H1 (cell line): Measurements from ENCODE around the gene RPL31. TPM values are rescaled to one million over a fixed set of nuclear protein-coding genes. Genes with fewer than 3 reads are reported as not detected.

Experiments
- CTCF ChIA-PET: fragments of 300-600 bp; sonication (Branson Sonifier 250); formaldehyde crosslinking; loops from one replicate; lab custom pipeline; 2021; ENCODE audit not compliant: partially characterized antibody; lab: Charles Lee
- POLR2A ChIA-PET: fragments of 300-600 bp; sonication (Branson Sonifier 250); formaldehyde crosslinking; loops from one replicate; lab custom pipeline; 2021; ENCODE audit warnings: inconsistent platforms; ENCODE audit not compliant: partially characterized antibody; lab: Charles Lee
- DNase-seq, 2 experiments: peaks; one replicate each; pipeline versions ENCODE4 v3.0.0 to v3.0.0-alpha.2; 2010 to 2022; ENCODE audit warnings: low spot score in 2 of 2, low read depth in 1 of 2, mixed read lengths in 1 of 2
- FAIRE-seq: peaks from 2 replicates; lab custom pipeline; 2011; peaks lifted over from hg19 to GRCh38; lab: Jason Lieb, UNC
- H2AFZ ChIP-seq: 2 replicates; pipeline ENCODE4 v1.8.1; 2012; ENCODE audit warnings: low read length, inconsistent platforms
- H2AK5ac ChIP-seq: 2 replicates; pipeline ENCODE4 v1.6.1; 2013; ENCODE audit warnings: low read depth, low read length
- H2BK120ac ChIP-seq: replicated peaks from 2 replicates; pipeline ENCODE3; 2013; ENCODE audit warnings: low read depth, low read length, inconsistent platforms
- H2BK12ac ChIP-seq: 2 replicates; pipeline ENCODE4 v1.6.1; 2013; ENCODE audit warnings: low read depth, low read length
- H2BK15ac ChIP-seq: 2 replicates; pipeline ENCODE4 v1.6.1; 2013; ENCODE audit warnings: low read length
- H2BK20ac ChIP-seq: 2 replicates; pipeline ENCODE4 v1.6.1; 2013; ENCODE audit warnings: low read length
- H2BK5ac ChIP-seq: 2 replicates; pipeline ENCODE4 v1.6.1; 2013; ENCODE audit warnings: low read depth, low read length
- H3K14ac ChIP-seq: 2 replicates; pipeline ENCODE4 v1.6.1; 2013; ENCODE audit warnings: inconsistent platforms; ENCODE audit not compliant: insufficient read length
- H3K18ac ChIP-seq: 2 replicates; pipeline ENCODE4 v1.6.1; 2013; ENCODE audit warnings: low read length; ENCODE audit errors: extremely low read depth
- H3K23ac ChIP-seq: 2 replicates; pipeline ENCODE4 v1.6.1; 2013; ENCODE audit warnings: inconsistent platforms; ENCODE audit not compliant: insufficient read length
- H3K23me2 ChIP-seq: 2 replicates; pipeline ENCODE4 v1.6.1; 2013; ENCODE audit warnings: low read depth, low read length
- H3K27ac ChIP-seq: 2 replicates; pipeline ENCODE4 v1.6.1; 2011; ENCODE audit warnings: low read depth, low read length, inconsistent platforms
- H3K27me3 ChIP-seq, 4 experiments: replicated peaks in 1 of 4; 1 replicate in 1 of 4; 2 replicates in 3 of 4; pipeline versions ENCODE4 v1.6.1 to v1.8.1; 2011 to 2013; ENCODE audit warnings: low read length in 3 of 4, mild to moderate bottlenecking in 3 of 4, inconsistent platforms in 2 of 4, mixed read lengths in 2 of 4, moderate library complexity in 1 of 4; ENCODE audit not compliant: control insufficient read depth in 3 of 4, insufficient read depth in 3 of 4; ENCODE audit errors: extremely low read depth in 1 of 4
- H3K36me3 ChIP-seq, 4 experiments: 2 replicates each; pipeline versions ENCODE4 v1.6.1 to v1.8.1; 2011 to 2013; ENCODE audit warnings: mild to moderate bottlenecking in 4 of 4, low read length in 3 of 4, moderate library complexity in 2 of 4, control low read depth in 1 of 4, inconsistent platforms in 1 of 4; ENCODE audit not compliant: insufficient read depth in 4 of 4, control insufficient read depth in 2 of 4
- H3K4ac ChIP-seq: replicated peaks from 2 replicates; pipeline ENCODE3; 2013; ENCODE audit warnings: low read length, low read depth, mixed read lengths, inconsistent platforms; ENCODE audit not compliant: insufficient read length
- H3K4me1 ChIP-seq, 4 experiments: replicated peaks in 1 of 4; 1 replicate in 1 of 4; 2 replicates in 3 of 4; pipeline versions ENCODE4 v1.6.1 to v1.8.1; 2011 to 2013; ENCODE audit warnings: low read length in 3 of 4, inconsistent platforms in 2 of 4, mixed read lengths in 1 of 4; ENCODE audit not compliant: insufficient read depth in 4 of 4, control insufficient read depth in 3 of 4
- H3K4me2 ChIP-seq, 2 experiments: 2 replicates each; pipeline versions ENCODE4 v1.6.1 to v1.8.1; 2011 to 2013; ENCODE audit warnings: low read depth in 2 of 2, low read length in 2 of 2, control low read depth in 1 of 2, inconsistent platforms in 1 of 2, mild to moderate bottlenecking in 1 of 2; ENCODE audit not compliant: insufficient read depth in 1 of 2
- H3K4me3 ChIP-seq, 4 experiments: fragments of 200-600, 300-600 bp in 1 of 4; sonication (generic), shearing (Covaris generic), sonication (Bioruptor Twin) in 1 of 4; 2 replicates each; pipeline versions ENCODE4 v1.5.1 to v1.8.1; 2011 to 2016; ENCODE audit warnings: low read length in 4 of 4, low read depth in 3 of 4, control low read depth in 2 of 4, inconsistent platforms in 2 of 4, mild to moderate bottlenecking in 2 of 4, mixed read lengths in 1 of 4, moderate library complexity in 1 of 4; ENCODE audit not compliant: insufficient read depth in 2 of 4; ENCODE audit errors: extremely low read depth in 1 of 4
- H3K56ac ChIP-seq: replicated peaks from 2 replicates; pipeline ENCODE3; 2013; ENCODE audit warnings: low read depth, mild to moderate bottlenecking, mixed read lengths, low read length, inconsistent platforms; ENCODE audit not compliant: insufficient read length
- H3K79me1 ChIP-seq: 2 replicates; pipeline ENCODE4 v1.6.1; 2013; ENCODE audit warnings: low read depth, low read length, control low read depth
- H3K79me2 ChIP-seq, 2 experiments: 2 replicates each; pipeline versions ENCODE4 v1.6.1 to v1.8.1; 2012 to 2013; ENCODE audit warnings: low read length in 2 of 2, mild to moderate bottlenecking in 2 of 2, inconsistent platforms in 1 of 2; ENCODE audit not compliant: insufficient read depth in 2 of 2, control insufficient read depth in 1 of 2
- H3K9ac ChIP-seq, 4 experiments: replicated peaks in 1 of 4; 1 replicate in 1 of 4; 2 replicates in 3 of 4; pipeline versions ENCODE4 v1.6.1 to v1.8.1; 2011 to 2013; ENCODE audit warnings: low read depth in 3 of 4, low read length in 3 of 4, control low read depth in 2 of 4, mild to moderate bottlenecking in 2 of 4, moderate library complexity in 2 of 4, inconsistent platforms in 1 of 4; ENCODE audit errors: extremely low read depth in 1 of 4
- H3K9me3 ChIP-seq, 2 experiments: 2 replicates each; pipeline versions ENCODE4 v1.6.1 to v1.8.1; 2012 to 2013; ENCODE audit warnings: mild to moderate bottlenecking in 2 of 2, moderate library complexity in 2 of 2, control low read depth in 1 of 2, inconsistent platforms in 1 of 2, low read depth in 1 of 2, low read length in 1 of 2, mixed read lengths in 1 of 2; ENCODE audit not compliant: insufficient read depth in 2 of 2
- H4K20me1 ChIP-seq, 2 experiments: replicated peaks in 1 of 2; 2 replicates each; pipeline versions ENCODE3 to v1.8.1; 2011 to 2013; ENCODE audit warnings: inconsistent platforms in 2 of 2, low read length in 2 of 2, mild to moderate bottlenecking in 1 of 2; ENCODE audit not compliant: insufficient read depth in 2 of 2, control insufficient read depth in 1 of 2
- H4K5ac ChIP-seq: 2 replicates; pipeline ENCODE4 v1.6.1; 2013; ENCODE audit warnings: low read length, low read depth, mixed read lengths, inconsistent platforms; ENCODE audit not compliant: insufficient read length
- H4K8ac ChIP-seq: 2 replicates; pipeline ENCODE4 v1.8.0; 2013; ENCODE audit warnings: mild to moderate bottlenecking, moderate library complexity, low read length, inconsistent platforms; ENCODE audit not compliant: insufficient read depth; ENCODE audit errors: extremely low read depth
- H4K91ac ChIP-seq: replicated peaks from 2 replicates; pipeline ENCODE3; 2013; ENCODE audit warnings: low read length, mixed read lengths, inconsistent platforms; ENCODE audit not compliant: insufficient read length
- ASH2L ChIP-seq: fragments of 200-600, 300-600 bp; sonication (generic); IDR thresholded peaks from one replicate; pipeline ENCODE4 v1.7.1; 2017; ENCODE audit warnings: low read length
- WGBS, 2 experiments: shearing (Covaris generic) in 1 of 2; methylation state at CpG; one replicate each; pipeline versions ENCODE4 v1.1.6 to v1.1.7; 2013 to 2015; ENCODE audit warnings: low lambda C conversion rate in 2 of 2, mixed read lengths in 2 of 2, inconsistent platforms in 1 of 2, low coverage in 1 of 2, missing lambda C conversion rate in 1 of 2; ENCODE audit not compliant: insufficient replicate concordance in 2 of 2, insufficient coverage in 1 of 2, insufficient read length in 1 of 2; ENCODE audit errors: extremely low coverage in 1 of 2, missing lambda C conversion rate in 1 of 2; 5-methylcytosine and 5-hydroxymethylcytosine counted together
- polyA plus RNA-seq, 7 experiments: library from polyadenylated mRNA; depleted of rRNA in 3 of 7; stranded (reverse) in 5 of 7; unstranded in 2 of 7; fragments of >200 nt in 5 of 7; fragments of 200-250 nt in 2 of 7; gene quantifications; 1 replicate in 5 of 7; 2 replicates in 1 of 7; 4 replicates in 1 of 7; pipeline versions ENCODE4 v1.2.1 to v1.2.3, GENCODE V29; 2011 to 2013; ENCODE audit warnings: missing spikeins in 2 of 7, mixed read lengths in 2 of 7
- total RNA-seq: library from RNA; stranded (reverse); fragmentation: NEBNext Ultra II Directional; extraction: Animal tissue kit (Norgen Biotek cat#: 25700); gene quantifications from 2 replicates; pipeline ENCODE4 v1.2.1, GENCODE V29; 2021

Gene RPL31
- total and polyA plus RNA-seq, 2 of the 8 experiments (the other 6 are each of a cell fraction or from before 2014, with no cell fraction given), result 1,463 to 1,722 TPM

- no peak overlapping the region for H3K14ac ChIP-seq
- ChIA-PET POLR2A (interaction anchor here (0.7 to 1.9 kb wide), 2 partner anchors 19 to 20 kb away, joined by 3 to 5 read pairs; partner anchors contain the start of gene RPL31), CTCF (interaction anchor here (0.8 to 2.6 kb wide), 14 partner anchors 24 to 388 kb away, joined by 3 to 13 read pairs (median 4); no protein-coding TSS in a partner anchor)
- no peak for DNase-seq
- no peak overlapping the region for H3K56ac ChIP-seq
- H3K36me3 ChIP-seq, result no peaks in the 10 kb centered on the region
- H3K9ac ChIP-seq, result no peak overlapping the region
- H3K4me3 ChIP-seq, result no peak overlapping the region
- no peaks in the 10 kb centered on the region for H3K79me1 ChIP-seq
- H3K4ac ChIP-seq, result no peak overlapping the region
- no peaks in the 10 kb centered on the region; the same call in 1 of the 2 replicates for H3K23me2 ChIP-seq
- no peak overlapping the region for H2BK15ac ChIP-seq
- H2BK5ac ChIP-seq, result no peak overlapping the region
- no peak for FAIRE-seq
- H3K9me3 ChIP-seq, result no peaks in the 10 kb centered on the region
- no peak overlapping the region for H4K91ac ChIP-seq
- H3K27ac ChIP-seq, result no peak overlapping the region
- no peak overlapping the region for H2BK120ac ChIP-seq
- H3K4me2 ChIP-seq, result no peak overlapping the region
- H4K8ac ChIP-seq, result no peak overlapping the region; the same call in 1 of the 2 replicates
- H3K79me2 ChIP-seq, result no peaks in the 10 kb centered on the region
- H2BK20ac ChIP-seq, result no peak overlapping the region
- H2AFZ ChIP-seq, result no peak overlapping the region
- H3K27me3 ChIP-seq, result no peaks in the 10 kb centered on the region
- H2AK5ac ChIP-seq, result no peak overlapping the region
- no peak overlapping the region for H2BK12ac ChIP-seq
- no peaks in the 10 kb centered on the region for H4K20me1 ChIP-seq
- TF ChIP-seq ASH2L, result no peak
- H4K5ac ChIP-seq, result no peak overlapping the region
- H3K23ac ChIP-seq, result no peak overlapping the region
- no peak overlapping the region for H3K18ac ChIP-seq
- peaks cover 0 to 5% (median under 1%) of the 10 kb centered on the region in 4 experiments; a peak in 3 of 7 replicates for H3K4me1 ChIP-seq
- 89% methylated on average over 11 of the region's 12 CpGs; no CpG with 5 or more reads in 1 of the 2 experiments for WGBS, 2 experiments
Observed at GRCh38 chr2:100983201-100983600, 18.9 kb upstream of the RPL31 start.
